Fibroblast of pulmonary artery (primary cell): Measurements from ENCODE around the gene FAM53B.

Experiments used
- DNase-seq: peaks from one replicate; pipeline ENCODE4 v3.0.0-alpha.2; 2010; ENCODE audit warnings: low read depth
- H3K4me3 ChIP-seq: replicated peaks from 2 replicates; pipeline ENCODE4 v1.5.1; 2011; ENCODE audit warnings: low read depth, mild to moderate bottlenecking, control low read depth, low read length, moderate library complexity
- CTCF ChIP-seq: IDR thresholded peaks from 2 replicates; pipeline ENCODE4 v1.5.1; 2011; ENCODE audit warnings: mild to moderate bottlenecking, control low read depth, low read length, inconsistent platforms; ENCODE audit errors: missing control alignments

Gene FAM53B

GRCh38 chr10:124639646-124640045 is 104.5 kb downstream of the FAM53B start:
- no peak overlapping the region for H3K4me3 ChIP-seq
- no peak for DNase-seq
- no peak for TF ChIP-seq CTCF

GRCh38 chr10:124639206-124639605 is 105.0 kb downstream of the FAM53B start:
- no peak for DNase-seq
- no peak for TF ChIP-seq CTCF
- H3K4me3 ChIP-seq, result no peak overlapping the region

- no peak for TF ChIP-seq CTCF
Observed at GRCh38 chr10:124637746-124638145, 106.4 kb downstream of the FAM53B start.

GRCh38 chr10:124637091-124637700 is 107.0 kb downstream of the FAM53B start:
- no peak for TF ChIP-seq CTCF
- no peak for DNase-seq
- H3K4me3 ChIP-seq, result no peak overlapping the region

More at GRCh38 chr10:124637746-124638145, 106.4 kb downstream of the FAM53B start:
- H3K4me3 ChIP-seq, result no peak overlapping the region
- no peak for DNase-seq

- TF ChIP-seq CTCF, result no peak
- DNase-seq, result no peak
Observed at GRCh38 chr10:124636271-124636995, 107.7 kb downstream of the FAM53B start.

GRCh38 chr10:124632566-124632965 is 111.6 kb downstream of the FAM53B start:
- no peak for DNase-seq
- no peak for TF ChIP-seq CTCF
- H3K4me3 ChIP-seq, result no peak overlapping the region

More at GRCh38 chr10:124636271-124636995, 107.7 kb downstream of the FAM53B start:
- no peak overlapping the region for H3K4me3 ChIP-seq
